BJ (cell line): ENCODE data around the gene CCDC167. TPM values are rescaled to one million over a fixed set of nuclear protein-coding genes. Genes with fewer than 3 reads are reported as not detected.

Experiments
- CTCF ChIA-PET: fragments of 350-600 bp; formaldehyde crosslinking; extraction: SDS; loops from one replicate; lab custom pipeline; 2021; ENCODE audit warnings: antibody characterized with exemption, inconsistent platforms; lab: Yijun Ruan, JAX
- POLR2A ChIA-PET: fragments of 300-600 bp; sonication (Branson Sonifier 250); formaldehyde crosslinking; extraction: SDS; loops from one replicate; lab custom pipeline; 2021; ENCODE audit warnings: antibody characterized with exemption; lab: Charles Lee
- DNase-seq: peaks from one replicate; pipeline ENCODE4 v3.0.0-alpha.2; 2011; ENCODE audit warnings: low read depth
- H3K27me3 ChIP-seq: 2 replicates; pipeline ENCODE4 v1.6.0; 2011; ENCODE audit warnings: low read length; ENCODE audit not compliant: control insufficient read depth, insufficient read depth
- H3K36me3 ChIP-seq: 2 replicates; pipeline ENCODE4 v1.5.1; 2011; ENCODE audit warnings: low read length; ENCODE audit not compliant: control insufficient read depth, insufficient read depth
- H3K4me3 ChIP-seq: 2 replicates; pipeline ENCODE4 v1.5.1; 2011; ENCODE audit warnings: low read depth, mild to moderate bottlenecking, control low read depth, low read length
- polyA plus RNA-seq: library from polyadenylated mRNA; depleted of rRNA; stranded (reverse); fragments of >200 nt; gene quantifications from 2 replicates; pipeline ENCODE4 v1.2.3, GENCODE V29; 2011
- TF ChIP-seq, protein P1 (sequence below): IDR thresholded peaks from 2 replicates; pipeline ENCODE4 v1.5.1; 2011; ENCODE audit warnings: low read depth, mild to moderate bottlenecking, control low read depth, inconsistent platforms, low read length, moderate library complexity; ENCODE audit not compliant: insufficient read depth

CCDC167 gene
- polyA plus RNA-seq, 1 experiment: 31.8 TPM

DNA sequence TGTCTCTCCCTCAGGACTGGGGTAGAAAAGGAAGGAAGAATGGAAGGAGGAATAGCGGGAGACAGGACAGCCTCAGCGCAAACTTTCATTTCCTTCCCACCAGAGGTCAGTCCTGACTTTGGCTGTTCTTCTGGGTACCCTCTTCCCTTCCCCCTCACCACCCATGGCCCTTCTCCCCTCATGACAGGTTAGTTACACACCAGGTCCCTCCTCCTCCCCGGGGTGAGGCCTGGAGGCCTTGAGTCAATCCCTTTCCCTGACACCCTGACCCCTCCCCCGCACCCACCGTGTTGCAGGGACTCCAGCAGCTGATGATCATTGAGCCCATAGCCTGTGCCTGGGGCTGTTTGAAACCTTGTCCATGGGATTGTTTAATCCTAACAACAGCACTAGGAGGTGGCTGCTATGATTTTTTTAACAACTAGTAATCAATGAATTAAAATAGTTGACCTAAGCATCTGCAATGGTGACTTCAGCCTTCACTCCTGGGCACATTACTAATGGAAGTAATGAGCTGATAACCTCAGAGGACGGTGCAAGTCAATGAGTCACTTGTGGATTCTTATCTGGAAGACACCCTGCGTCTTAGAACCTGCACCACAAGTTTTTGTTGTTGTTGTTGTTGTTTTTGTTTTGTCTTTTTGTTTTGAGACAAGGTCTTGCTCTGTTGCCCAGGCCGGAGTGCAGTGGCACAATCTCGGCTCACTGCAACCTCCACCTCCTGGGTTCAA, 46.6 kb upstream of the CCDC167 start:
- H3K27me3 ChIP-seq: peaks cover 1% of the 10 kb centered on the region
- ChIA-PET CTCF (interaction anchor here (2.0 kb wide), 1 partner anchor 19 kb away, joined by 13 read pairs; no protein-coding TSS in a partner anchor), POLR2A (no interaction called here)
- no peaks in the 10 kb centered on the region for H3K36me3 ChIP-seq
- TF ChIP-seq, protein P1, sequence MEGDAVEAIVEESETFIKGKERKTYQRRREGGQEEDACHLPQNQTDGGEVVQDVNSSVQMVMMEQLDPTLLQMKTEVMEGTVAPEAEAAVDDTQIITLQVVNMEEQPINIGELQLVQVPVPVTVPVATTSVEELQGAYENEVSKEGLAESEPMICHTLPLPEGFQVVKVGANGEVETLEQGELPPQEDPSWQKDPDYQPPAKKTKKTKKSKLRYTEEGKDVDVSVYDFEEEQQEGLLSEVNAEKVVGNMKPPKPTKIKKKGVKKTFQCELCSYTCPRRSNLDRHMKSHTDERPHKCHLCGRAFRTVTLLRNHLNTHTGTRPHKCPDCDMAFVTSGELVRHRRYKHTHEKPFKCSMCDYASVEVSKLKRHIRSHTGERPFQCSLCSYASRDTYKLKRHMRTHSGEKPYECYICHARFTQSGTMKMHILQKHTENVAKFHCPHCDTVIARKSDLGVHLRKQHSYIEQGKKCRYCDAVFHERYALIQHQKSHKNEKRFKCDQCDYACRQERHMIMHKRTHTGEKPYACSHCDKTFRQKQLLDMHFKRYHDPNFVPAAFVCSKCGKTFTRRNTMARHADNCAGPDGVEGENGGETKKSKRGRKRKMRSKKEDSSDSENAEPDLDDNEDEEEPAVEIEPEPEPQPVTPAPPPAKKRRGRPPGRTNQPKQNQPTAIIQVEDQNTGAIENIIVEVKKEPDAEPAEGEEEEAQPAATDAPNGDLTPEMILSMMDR: no peak
- H3K4me3 ChIP-seq: no peak overlapping the region
- DNase-seq: no peak

DNA sequence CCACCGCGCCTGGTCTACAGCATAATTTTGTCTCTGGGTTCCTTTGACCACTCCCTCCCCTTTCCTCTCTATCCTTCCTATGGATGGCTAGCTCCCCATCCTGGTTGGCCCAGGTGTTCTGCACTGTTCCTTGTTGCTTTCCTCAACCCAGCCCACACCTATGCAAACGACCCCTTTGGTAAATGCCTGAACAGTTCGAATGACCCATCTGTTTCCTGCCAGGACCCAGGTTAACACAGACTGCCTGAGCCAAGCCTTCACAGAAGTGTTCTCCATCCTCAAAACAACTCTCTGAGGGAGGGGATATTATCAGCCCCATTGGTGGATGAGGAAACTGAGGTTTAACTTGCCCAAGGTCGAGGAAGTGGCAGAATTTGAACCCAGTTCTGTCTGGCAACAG, 44.8 kb upstream of the CCDC167 start:
- no peak for DNase-seq
- peaks cover 1% of the 10 kb centered on the region for H3K27me3 ChIP-seq
- no peaks in the 10 kb centered on the region for H3K36me3 ChIP-seq
- no peak overlapping the region for H3K4me3 ChIP-seq
- CTCF ChIA-PET: interaction anchor here (1.1 to 1.8 kb wide), 2 partner anchors 21 to 147 kb away, joined by 4 to 5 read pairs; no protein-coding TSS in a partner anchor
- TF ChIP-seq, protein P1: no peak
- POLR2A ChIA-PET: no interaction called here

DNA sequence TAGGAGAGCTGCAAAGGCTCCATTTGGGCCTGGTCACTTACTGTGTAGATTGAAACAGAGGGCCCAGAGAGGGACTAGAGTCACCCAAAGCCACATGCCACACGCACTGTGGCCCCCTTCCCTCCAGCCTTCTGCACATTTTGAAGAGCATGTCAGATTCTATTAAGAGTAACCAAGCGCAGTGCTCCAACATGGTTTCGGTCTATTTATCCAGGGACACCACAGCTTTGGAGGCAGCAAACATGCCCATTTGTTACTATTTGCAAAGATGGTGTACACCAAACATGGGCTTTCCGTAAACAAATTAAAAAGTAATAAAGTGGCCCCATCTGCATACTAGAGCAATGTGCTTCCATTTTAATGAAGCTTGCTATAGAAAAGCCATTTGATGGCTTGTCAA, 43.7 kb upstream of the CCDC167 start:
- Histone ChIP-seq H3K27me3 (peaks cover 4% of the 10 kb centered on the region), H3K36me3 (no peaks in the 10 kb centered on the region), H3K4me3 (no peak overlapping the region)
- POLR2A ChIA-PET: no interaction called here
- no peak for DNase-seq
- CTCF ChIA-PET: interaction anchor here (1.1 to 1.8 kb wide), 2 partner anchors 23 to 149 kb away, joined by 4 to 5 read pairs; no protein-coding TSS in a partner anchor
- TF ChIP-seq, protein P1: no peak

DNA sequence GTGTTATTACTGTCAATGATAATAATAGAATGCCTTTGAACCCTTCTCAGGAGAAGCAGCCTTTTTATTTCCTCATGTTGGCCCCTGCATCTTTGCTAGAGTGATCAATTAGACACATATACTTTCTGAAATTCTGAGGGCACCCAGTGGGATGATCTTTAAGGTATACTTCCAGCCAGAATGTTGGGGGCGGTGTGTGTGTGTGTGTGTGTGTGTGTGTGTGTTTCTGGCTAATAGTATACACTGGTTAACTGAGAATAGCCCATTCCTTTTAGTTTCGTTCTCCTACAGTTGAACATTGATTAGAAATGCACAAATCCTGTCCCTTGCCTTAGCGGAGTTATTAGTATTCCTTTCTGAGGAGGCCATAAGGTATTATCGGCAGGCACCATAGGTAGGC, 41.7 kb upstream of the CCDC167 start:
- Histone ChIP-seq H3K4me3 (no peak overlapping the region), H3K36me3 (no peaks in the 10 kb centered on the region), H3K27me3 (peaks cover 19% of the 10 kb centered on the region)
- ChIA-PET POLR2A (no interaction called here), CTCF (no interaction called here)
- no peak for DNase-seq
- TF ChIP-seq, protein P1: no peak

DNA sequence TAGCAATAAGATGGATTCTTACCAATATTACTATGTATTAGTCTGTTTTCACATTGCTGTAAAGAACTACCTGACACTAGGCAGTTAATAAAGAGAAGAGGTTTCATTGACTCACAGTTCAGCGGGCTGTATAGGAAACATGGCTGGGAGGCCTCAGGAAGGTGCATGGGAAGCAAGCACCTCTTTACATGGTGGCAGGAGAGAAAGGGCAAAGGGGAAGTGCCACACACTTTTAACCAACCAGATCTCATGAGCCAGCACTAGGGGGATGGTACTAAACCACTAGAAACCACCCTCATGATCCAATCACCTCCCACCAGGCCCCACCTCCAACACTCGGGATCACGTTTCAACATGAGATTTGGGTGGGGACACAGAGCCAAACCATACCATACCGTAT, 40.7 kb upstream of the CCDC167 start:
- DNase-seq: no peak
- Histone ChIP-seq H3K4me3 (no peak overlapping the region), H3K36me3 (no peaks in the 10 kb centered on the region), H3K27me3 (peaks cover 28% of the 10 kb centered on the region)
- CTCF ChIA-PET: interaction anchor here (4.5 kb wide), 1 partner anchor 152 kb away, joined by 23 read pairs; no protein-coding TSS in a partner anchor
- POLR2A ChIA-PET: no interaction called here
- TF ChIP-seq, protein P1: no peak
